WTC11 (cell line): ENCODE results near the gene CPNE5. TPM values are rescaled to one million over a fixed set of nuclear protein-coding genes. Genes with fewer than 3 reads are reported as not detected.
A peak's percentile ranks its signal among the peaks of the same experiment; 100 is the strongest.

ENCODE experiments used
- ATAC-seq: fragments of 200-7000 bp; cut with Tn5 transposase; 2 replicates; pipeline ENCODE4 v1.10.0; 2021; ENCODE audit warnings: mild to moderate bottlenecking, moderate library complexity
- CTCF ChIA-PET: fragments of 300-600 bp; sonication (Branson Sonifier 250); formaldehyde crosslinking; loops from one replicate; lab custom pipeline; 2021; ENCODE audit warnings: antibody characterized with exemption; lab: Charles Lee
- POLR2A ChIA-PET: fragments of 350-600 bp; sonication (Branson Sonifier 250); formaldehyde crosslinking; loops from one replicate; lab custom pipeline; 2021; ENCODE audit warnings: antibody characterized with exemption; lab: Charles Lee
- DNase-seq: peaks from one replicate; pipeline ENCODE4 v3.0.0; 2021; ENCODE audit warnings: low spot score
- H3K27ac Mint-ChIP-seq: 2 replicates; pipeline ENCODE4 v1.8.0; 2021; ENCODE audit warnings: mixed read lengths
- H3K27me3 Mint-ChIP-seq: 2 replicates; pipeline ENCODE4 v1.8.0; 2021; ENCODE audit warnings: low read depth, mild to moderate bottlenecking, moderate library complexity, mixed read lengths
- H3K36me3 Mint-ChIP-seq: 2 replicates; pipeline ENCODE4 v1.8.0; 2021; ENCODE audit warnings: mixed read lengths
- H3K4me1 Mint-ChIP-seq: 2 replicates; pipeline ENCODE4 v1.8.0; 2022; ENCODE audit warnings: mixed read lengths
- H3K4me3 Mint-ChIP-seq: 2 replicates; pipeline ENCODE4 v1.8.0; 2021; ENCODE audit warnings: mild to moderate bottlenecking, moderate library complexity, mixed read lengths
- H3K9me3 Mint-ChIP-seq: 2 replicates; pipeline ENCODE4 v1.8.0; 2021; ENCODE audit warnings: mixed read lengths
- AFF4 ChIP-seq: sonication (generic); formaldehyde crosslinking; IDR thresholded peaks from 2 replicates; pipeline ENCODE4 v1.8.1; 2023; ENCODE audit warnings: mild to moderate bottlenecking, missing genetic modification reagents, borderline replicate concordance
- AR ChIP-seq: fragments of 250-450 bp; sonication (Bioruptor Pico); IDR thresholded peaks from 2 replicates; pipeline ENCODE4 v1.9.0; 2021; ENCODE audit warnings: mild to moderate bottlenecking
- ATF3 ChIP-seq: sonication (generic); formaldehyde crosslinking; conservative IDR thresholded peaks from 2 replicates; pipeline ENCODE4 v1.8.1; 2022; ENCODE audit warnings: mild to moderate bottlenecking, missing genetic modification reagents
- CDX4 ChIP-seq: fragments of 250-450 bp; sonication (Bioruptor Pico); IDR thresholded peaks from 2 replicates; pipeline ENCODE4 v1.9.0; 2021; ENCODE audit warnings: moderate library complexity, mild to moderate bottlenecking, inconsistent platforms, borderline replicate concordance
- FOXP4 ChIP-seq: sonication (generic); formaldehyde crosslinking; IDR thresholded peaks from 2 replicates; pipeline ENCODE4 v1.8.0; 2022; ENCODE audit warnings: mild to moderate bottlenecking, missing genetic modification reagents
- HMGA2 ChIP-seq: fragments of 250-450 bp; sonication (Bioruptor Pico); IDR thresholded peaks from 2 replicates; pipeline ENCODE4 v1.4.0; 2021; ENCODE audit warnings: mild to moderate bottlenecking, moderate library complexity
- MLX ChIP-seq: sonication (generic); formaldehyde crosslinking; IDR thresholded peaks from 2 replicates; pipeline ENCODE4 v1.8.1; 2023; ENCODE audit warnings: mild to moderate bottlenecking, missing genetic modification reagents, moderate library complexity
- NR3C1 ChIP-seq: sonication (generic); formaldehyde crosslinking; conservative IDR thresholded peaks from 2 replicates; pipeline ENCODE4 v1.8.1; 2023; ENCODE audit warnings: low read depth, mild to moderate bottlenecking, missing genetic modification reagents
- PRDM15 ChIP-seq: sonication (generic); formaldehyde crosslinking; IDR thresholded peaks from 2 replicates; pipeline ENCODE4 v1.8.0; 2022; ENCODE audit warnings: missing genetic modification reagents
- ZBTB43 ChIP-seq: sonication (generic); formaldehyde crosslinking; IDR thresholded peaks from 2 replicates; pipeline ENCODE4 v1.8.1; 2023; ENCODE audit warnings: mild to moderate bottlenecking, missing genetic modification reagents
- ZNF219 ChIP-seq: sonication (generic); formaldehyde crosslinking; IDR thresholded peaks from 2 replicates; pipeline ENCODE4 v1.8.0; 2023; ENCODE audit warnings: missing genetic modification reagents, mild to moderate bottlenecking, borderline replicate concordance
- ZNF317 ChIP-seq: sonication (generic); formaldehyde crosslinking; IDR thresholded peaks from 2 replicates; pipeline ENCODE4 v1.8.1; 2023; ENCODE audit warnings: low read depth, mild to moderate bottlenecking, moderate library complexity, missing genetic modification reagents, borderline replicate concordance
- ZNF423 ChIP-seq: fragments of 250-450 bp; sonication (Bioruptor Pico); IDR thresholded peaks from 2 replicates; pipeline ENCODE4 v2.1.2; 2022; ENCODE audit warnings: mild to moderate bottlenecking, moderate library complexity
- ZNF671 ChIP-seq: fragments of 250-450 bp; sonication (Bioruptor Pico); IDR thresholded peaks from 2 replicates; pipeline ENCODE4 v1.8.0; 2021; ENCODE audit warnings: mild to moderate bottlenecking
- total RNA-seq: library from RNA; stranded (reverse); gene quantifications from 3 replicates; pipeline ENCODE4 v1.2.3, GENCODE V29; 2021

CPNE5 gene
- total RNA-seq, 1 experiment from 2014 or later = 0.44 TPM

- TF ChIP-seq PRDM15 (CRISPR knock-in tag) (no peak), AR (CRISPR knock-in tag) (no peak), AFF4 (CRISPR knock-in tag) (no peak), ZNF671 (CRISPR knock-in tag) (no peak), ATF3 (no peak), ZNF317 (CRISPR knock-in tag) (no peak), FOXP4 (no peak), MLX (CRISPR knock-in tag) (no peak), ZBTB43 (CRISPR knock-in tag) (no peak)
Measured at GRCh38 chr6:36774331-36774730, 64.9 kb downstream of the CPNE5 start (continued).

- POLR2A ChIA-PET = no interaction called here
- CTCF ChIA-PET = interaction anchor here (0.9 to 19.6 kb wide), 14 partner anchors 9 to 246 kb away, joined by 3 to 454 read pairs (median 5); partner anchors contain the start of gene C6orf89
- ATAC-seq (no peak), DNase-seq (no peak)
- Mint-ChIP-seq H3K4me1 (peaks cover 20% of the 10 kb centered on the region), H3K27ac (0 out of 2 replicates have a peak overlapping the region, but pooled peaks have one; percentile 10), H3K4me3 (no peak overlapping the region), H3K9me3 (no peaks in the 10 kb centered on the region), H3K27me3 (no peaks in the 10 kb centered on the region), H3K36me3 (no peaks in the 10 kb centered on the region)
- TF ChIP-seq CDX4 (no peak), AR (CRISPR knock-in tag) (no peak), ZNF219 (CRISPR knock-in tag) (no peak), ZNF423 (CRISPR knock-in tag) (no peak), NR3C1 (CRISPR knock-in tag) (no peak), HMGA2 (no peak)
Measured at GRCh38 chr6:36772397-36772796, 66.8 kb downstream of the CPNE5 start.
